ENCODE results near the gene CDC27. TPM values are rescaled to one million over a fixed set of nuclear protein-coding genes. Genes with fewer than 3 reads are reported as not detected.

CDC27 gene
- total RNA-seq, 1 experiment from 2014 or later = 146 TPM

GRCh38 chr17:47207143-47208067, 18.3 kb upstream of the CDC27 start:
- Histone ChIP-seq H4K20me1 (ENCODE audit: insufficient read depth, low read depth, low read length) (no peaks in the 10 kb centered on the region), H3K9me2 (replicated peaks; ENCODE audit: insufficient read depth, low read length) (no peaks in the 10 kb centered on the region), H2AFZ (ENCODE audit: low read length) (peak overlapping the region; percentile 67), H3K27ac (ENCODE audit: low read length) (peak overlapping the region; percentile 95), H3K36me3 (ENCODE audit: insufficient read depth, low read length) (no peaks in the 10 kb centered on the region), H3K9me3 (ENCODE audit: low read length) (no peaks in the 10 kb centered on the region), H3K4me2 (ENCODE audit: low read depth, low read length, poor library complexity, severe bottlenecking) (peak overlapping the region; percentile 69), H3K4me1 (ENCODE audit: low read length) (peaks cover 66% of the 10 kb centered on the region), H3K79me2 (ENCODE audit: low read length) (no peaks in the 10 kb centered on the region), H3K9ac (ENCODE audit: low read length) (peak overlapping the region; percentile 72), H3K4me3 (ENCODE audit: low read length) (peak overlapping the region; percentile 52; the same call in 1 of the 2 replicates), H3K27me3 (ENCODE audit: low read length) (no peaks in the 10 kb centered on the region)
- peak; percentile 66 for DNase-seq

DNA sequence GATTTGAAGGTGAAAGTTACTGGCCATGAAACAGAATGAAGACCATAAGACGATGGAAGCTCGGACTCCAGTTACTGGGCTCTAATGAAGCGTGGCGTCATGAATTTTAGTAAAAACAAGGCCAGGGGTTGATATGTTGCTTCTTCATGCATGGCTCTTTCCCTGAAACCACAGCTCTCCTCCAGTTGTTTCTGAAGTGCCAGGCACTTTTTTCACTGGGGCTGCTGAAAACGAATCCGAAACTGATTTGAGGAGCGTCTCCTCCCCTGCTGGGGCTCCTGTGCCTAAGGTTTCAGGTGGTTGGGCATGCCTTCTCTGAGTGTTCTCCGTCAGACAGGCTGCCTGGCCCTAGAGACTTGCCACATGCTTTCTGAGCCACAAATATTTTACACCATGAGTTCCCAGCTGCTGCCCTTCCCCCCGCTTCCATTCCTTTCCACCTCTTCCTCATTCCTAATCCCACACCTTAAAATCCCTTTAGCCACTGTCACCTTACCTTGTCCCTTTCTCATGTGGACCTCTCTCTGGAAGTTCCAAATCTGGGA, 16.4 kb upstream of the CDC27 start:
- peak; percentile 87 for DNase-seq
- Histone ChIP-seq H3K9me2 (replicated peaks; ENCODE audit: insufficient read depth, low read length) (no peaks in the 10 kb centered on the region), H3K9ac (ENCODE audit: low read length) (peak overlapping the region; percentile 72), H3K27ac (ENCODE audit: low read length) (peak overlapping the region; percentile 95), H4K20me1 (ENCODE audit: insufficient read depth, low read depth, low read length) (no peaks in the 10 kb centered on the region), H3K27me3 (ENCODE audit: low read length) (no peaks in the 10 kb centered on the region), H3K4me3 (ENCODE audit: low read length) (peak overlapping the region; percentile 52), H3K79me2 (ENCODE audit: low read length) (no peaks in the 10 kb centered on the region), H3K9me3 (ENCODE audit: low read length) (no peaks in the 10 kb centered on the region), H3K4me1 (ENCODE audit: low read length) (peaks cover 70% of the 10 kb centered on the region), H3K36me3 (ENCODE audit: insufficient read depth, low read length) (no peaks in the 10 kb centered on the region), H2AFZ (ENCODE audit: low read length) (peak overlapping the region; percentile 16; the same call in 1 of the 2 replicates), H3K4me2 (ENCODE audit: low read depth, low read length, poor library complexity, severe bottlenecking) (peak overlapping the region; percentile 69)

GRCh38 chr17:47204722-47205418, 15.8 kb upstream of the CDC27 start:
- peak overlapping the region; percentile 16; the same call in 1 of the 2 replicates for H2AFZ ChIP-seq (ENCODE audit: low read length)
- peak overlapping the region; percentile 52 for H3K4me3 ChIP-seq (ENCODE audit: low read length)
- no peaks in the 10 kb centered on the region for H3K79me2 ChIP-seq (ENCODE audit: low read length)
- H3K9me2 ChIP-seq (replicated peaks; ENCODE audit: insufficient read depth, low read length) = no peaks in the 10 kb centered on the region
- no peaks in the 10 kb centered on the region for H3K9me3 ChIP-seq (ENCODE audit: low read length)
- no peaks in the 10 kb centered on the region for H3K36me3 ChIP-seq (ENCODE audit: insufficient read depth, low read length)
- DNase-seq = peak; percentile 90
- no peaks in the 10 kb centered on the region for H4K20me1 ChIP-seq (ENCODE audit: insufficient read depth, low read depth, low read length)
- peak overlapping the region; percentile 95 for H3K27ac ChIP-seq (ENCODE audit: low read length)
- H3K27me3 ChIP-seq (ENCODE audit: low read length) = no peaks in the 10 kb centered on the region
- peak overlapping the region; percentile 69 for H3K4me2 ChIP-seq (ENCODE audit: low read depth, low read length, poor library complexity, severe bottlenecking)
- H3K9ac ChIP-seq (ENCODE audit: low read length) = peak overlapping the region; percentile 72
- peaks cover 76% of the 10 kb centered on the region for H3K4me1 ChIP-seq (ENCODE audit: low read length)

DNA sequence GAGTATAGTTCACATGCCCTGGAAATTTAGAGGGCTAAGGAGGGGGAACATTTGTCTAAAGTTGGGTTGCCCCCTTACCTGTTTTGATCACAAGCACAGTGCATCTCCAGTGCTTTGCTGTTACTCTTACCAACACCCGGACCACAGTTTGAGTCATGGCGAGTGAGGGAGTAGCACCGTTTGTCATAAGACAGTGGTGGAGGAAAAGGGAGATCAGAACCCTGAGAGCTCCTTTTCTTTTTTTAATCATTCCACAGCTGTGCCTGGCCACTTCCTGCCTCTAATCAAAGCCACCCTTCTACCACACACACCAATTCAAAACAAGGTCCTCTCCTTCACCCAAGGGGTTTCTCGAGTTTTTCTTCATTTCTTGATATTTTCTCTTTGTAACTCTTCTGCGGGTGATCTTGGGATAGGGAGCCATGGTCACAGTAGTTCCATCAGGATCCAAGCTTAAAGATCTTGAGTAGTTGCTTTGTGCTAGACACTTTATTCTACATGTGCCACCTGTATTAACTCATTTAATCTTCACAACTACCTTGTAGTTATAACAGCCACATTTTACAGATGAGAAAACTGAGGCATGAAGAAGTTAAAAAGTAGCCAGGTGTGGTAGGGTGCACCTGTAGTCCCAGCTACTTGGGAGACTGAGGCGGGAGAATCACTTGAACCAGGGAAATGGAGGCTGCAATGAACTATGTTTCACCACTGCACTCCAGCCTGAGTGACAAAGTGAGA, 15.1 kb upstream of the CDC27 start:
- H3K9ac ChIP-seq (ENCODE audit: low read length) = peak overlapping the region; percentile 72
- peak overlapping the region; percentile 90 for H2AFZ ChIP-seq (ENCODE audit: low read length)
- peaks cover 78% of the 10 kb centered on the region for H3K4me1 ChIP-seq (ENCODE audit: low read length)
- H4K20me1 ChIP-seq (ENCODE audit: insufficient read depth, low read depth, low read length) = no peaks in the 10 kb centered on the region
- H3K27ac ChIP-seq (ENCODE audit: low read length) = peak overlapping the region; percentile 95
- no peaks in the 10 kb centered on the region for H3K9me3 ChIP-seq (ENCODE audit: low read length)
- peak overlapping the region; percentile 52; the same call in 1 of the 2 replicates for H3K4me3 ChIP-seq (ENCODE audit: low read length)
- H3K9me2 ChIP-seq (replicated peaks; ENCODE audit: insufficient read depth, low read length) = no peaks in the 10 kb centered on the region
- H3K36me3 ChIP-seq (ENCODE audit: insufficient read depth, low read length) = no peaks in the 10 kb centered on the region
- H3K4me2 ChIP-seq (ENCODE audit: low read depth, low read length, poor library complexity, severe bottlenecking) = peak overlapping the region; percentile 69
- H3K79me2 ChIP-seq (ENCODE audit: low read length) = no peaks in the 10 kb centered on the region
- DNase-seq = peak; percentile 79
- no peaks in the 10 kb centered on the region for H3K27me3 ChIP-seq (ENCODE audit: low read length)

DNA sequence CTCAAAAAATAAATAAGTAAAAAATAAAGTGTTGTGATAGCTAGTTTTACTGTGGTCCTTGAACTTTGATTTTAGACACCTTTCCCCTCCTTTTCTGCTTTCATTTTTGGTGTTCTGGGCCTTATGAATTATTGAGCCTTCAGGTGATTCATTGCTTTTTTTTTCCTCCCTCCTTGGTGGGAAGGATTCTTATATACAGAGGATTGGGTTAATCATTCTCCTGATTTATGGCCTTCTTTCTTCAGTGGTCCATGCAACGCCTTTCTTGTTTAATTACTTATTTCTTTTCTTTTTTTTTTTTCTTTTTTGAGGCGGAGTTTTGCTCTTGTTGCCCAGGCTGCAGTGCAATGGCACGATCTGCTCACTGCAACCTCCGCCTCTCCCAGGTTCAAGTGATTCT, 12.1 kb upstream of the CDC27 start:
- Histone ChIP-seq H3K9me3 (ENCODE audit: low read length) (no peaks in the 10 kb centered on the region), H3K27me3 (ENCODE audit: low read length) (no peaks in the 10 kb centered on the region), H3K9me2 (replicated peaks; ENCODE audit: insufficient read depth, low read length) (no peaks in the 10 kb centered on the region), H2AFZ (ENCODE audit: low read length) (no peak overlapping the region), H3K4me1 (ENCODE audit: low read length) (peaks cover 60% of the 10 kb centered on the region), H3K4me3 (ENCODE audit: low read length) (no peak overlapping the region), H3K36me3 (ENCODE audit: insufficient read depth, low read length) (no peaks in the 10 kb centered on the region), H3K79me2 (ENCODE audit: low read length) (no peaks in the 10 kb centered on the region), H3K9ac (ENCODE audit: low read length) (no peak overlapping the region), H3K4me2 (ENCODE audit: low read depth, low read length, poor library complexity, severe bottlenecking) (no peak overlapping the region), H3K27ac (ENCODE audit: low read length) (peak overlapping the region; percentile 92), H4K20me1 (ENCODE audit: insufficient read depth, low read depth, low read length) (no peaks in the 10 kb centered on the region)
- DNase-seq = no peak

DNA sequence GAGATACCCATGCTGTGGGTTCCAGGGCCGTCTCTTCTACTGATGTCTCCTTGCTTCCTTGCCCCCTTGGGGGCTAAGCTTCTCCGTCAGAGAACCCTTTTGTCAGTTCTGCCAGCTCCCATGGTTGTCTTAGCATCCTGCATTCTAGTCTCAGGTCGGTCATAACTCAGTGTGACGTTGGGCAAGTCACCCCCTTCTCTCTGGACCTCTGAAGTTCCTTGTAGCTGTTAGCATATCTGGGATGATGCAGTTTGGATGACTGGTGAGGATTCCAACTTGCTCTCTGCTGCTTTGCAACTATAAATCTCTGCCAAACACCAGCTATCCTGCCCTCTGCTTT, 11.2 kb upstream of the CDC27 start:
- DNase-seq = no peak
- no peaks in the 10 kb centered on the region for H3K79me2 ChIP-seq (ENCODE audit: low read length)
- H3K4me1 ChIP-seq (ENCODE audit: low read length) = peaks cover 51% of the 10 kb centered on the region
- H2AFZ ChIP-seq (ENCODE audit: low read length) = peak overlapping the region; percentile 61
- H3K27ac ChIP-seq (ENCODE audit: low read length) = peak overlapping the region; percentile 92
- peak overlapping the region; percentile 63 for H3K4me2 ChIP-seq (ENCODE audit: low read depth, low read length, poor library complexity, severe bottlenecking)
- peak overlapping the region; percentile 67 for H3K9ac ChIP-seq (ENCODE audit: low read length)
- H3K36me3 ChIP-seq (ENCODE audit: insufficient read depth, low read length) = no peaks in the 10 kb centered on the region
- no peaks in the 10 kb centered on the region for H3K27me3 ChIP-seq (ENCODE audit: low read length)
- no peaks in the 10 kb centered on the region for H3K9me2 ChIP-seq (replicated peaks; ENCODE audit: insufficient read depth, low read length)
- peak overlapping the region; percentile 49 for H3K4me3 ChIP-seq (ENCODE audit: low read length)
- H4K20me1 ChIP-seq (ENCODE audit: insufficient read depth, low read depth, low read length) = no peaks in the 10 kb centered on the region
- peaks cover 5% of the 10 kb centered on the region; the same call in 1 of the 2 replicates for H3K9me3 ChIP-seq (ENCODE audit: low read length)

GRCh38 chr17:47199627-47200324, 10.7 kb upstream of the CDC27 start:
- H2AFZ ChIP-seq (ENCODE audit: low read length) = peak overlapping the region; percentile 61

More at GRCh38 chr17:47199627-47200324, 10.7 kb upstream of the CDC27 start:
- Histone ChIP-seq H3K9me2 (replicated peaks; ENCODE audit: insufficient read depth, low read length) (no peaks in the 10 kb centered on the region), H4K20me1 (ENCODE audit: insufficient read depth, low read depth, low read length) (no peaks in the 10 kb centered on the region), H3K4me1 (ENCODE audit: low read length) (peaks cover 46% of the 10 kb centered on the region), H3K9me3 (ENCODE audit: low read length) (peaks cover 5% of the 10 kb centered on the region; the same call in 1 of the 2 replicates), H3K4me3 (ENCODE audit: low read length) (peak overlapping the region; percentile 49), H3K79me2 (ENCODE audit: low read length) (no peaks in the 10 kb centered on the region), H3K36me3 (ENCODE audit: insufficient read depth, low read length) (no peaks in the 10 kb centered on the region), H3K27me3 (ENCODE audit: low read length) (no peaks in the 10 kb centered on the region), H3K27ac (ENCODE audit: low read length) (peak overlapping the region; percentile 92), H3K4me2 (ENCODE audit: low read depth, low read length, poor library complexity, severe bottlenecking) (peak overlapping the region; percentile 63), H3K9ac (ENCODE audit: low read length) (peak overlapping the region; percentile 67)
- DNase-seq = peak; percentile 87

Data from Karpas-422 (cell line).